NB4 (cell line): ENCODE measurements around the gene ATG4B.

Experiments
- POLR2A ChIP-seq: IDR thresholded peaks from 2 replicates; pipeline ENCODE4 v1.6.1; 2011; ENCODE audit warnings: mild to moderate bottlenecking; ENCODE audit not compliant: insufficient read length; ENCODE audit errors: extremely low read depth
- TF ChIP-seq, protein P1 (sequence below): IDR thresholded peaks from one replicate; pipeline ENCODE4 v1.5.1; 2012; ENCODE audit warnings: low read depth, low read length

DNA sequence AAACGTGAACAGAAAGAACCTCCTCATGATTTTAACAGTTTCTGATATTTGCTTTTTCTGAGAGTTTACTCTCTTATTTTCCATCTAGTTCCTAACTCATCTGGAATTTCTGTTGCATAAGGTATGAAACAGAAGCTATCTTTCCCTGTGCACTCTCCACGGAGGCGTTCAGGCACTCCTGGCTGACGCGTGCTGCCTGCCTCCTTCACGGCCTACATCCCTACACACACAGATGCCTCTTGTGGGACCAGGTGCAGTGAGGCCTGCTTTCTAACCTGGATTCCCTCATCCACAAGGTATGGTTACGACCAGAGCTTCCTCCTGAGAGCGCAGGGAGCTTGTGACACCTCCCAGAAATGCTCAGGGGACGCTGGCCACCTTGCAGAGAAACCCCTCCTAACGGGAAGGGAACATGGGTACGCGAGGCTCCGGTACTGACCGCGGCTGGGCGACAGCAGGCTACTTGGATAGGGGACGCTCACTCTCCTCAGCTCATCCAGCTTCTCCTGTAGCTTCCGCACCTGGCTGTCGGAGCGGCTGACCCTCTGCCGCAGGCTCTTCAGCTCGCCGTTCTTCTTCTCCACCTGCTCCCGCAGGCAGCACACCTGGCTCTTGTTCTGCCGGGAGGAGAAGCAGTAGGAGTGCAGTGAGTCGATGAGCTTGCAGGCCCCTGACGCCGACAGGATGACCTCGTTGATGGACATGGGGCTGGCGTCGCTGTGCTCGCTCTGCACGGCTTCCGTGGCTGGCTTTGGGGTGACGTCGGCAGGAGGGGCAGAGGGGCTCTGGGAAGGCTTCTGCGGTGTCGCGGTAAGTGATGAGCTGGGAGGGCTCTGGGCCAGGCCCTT is 4.8 kb upstream of the ATG4B start:
- TF ChIP-seq, protein P1, sequence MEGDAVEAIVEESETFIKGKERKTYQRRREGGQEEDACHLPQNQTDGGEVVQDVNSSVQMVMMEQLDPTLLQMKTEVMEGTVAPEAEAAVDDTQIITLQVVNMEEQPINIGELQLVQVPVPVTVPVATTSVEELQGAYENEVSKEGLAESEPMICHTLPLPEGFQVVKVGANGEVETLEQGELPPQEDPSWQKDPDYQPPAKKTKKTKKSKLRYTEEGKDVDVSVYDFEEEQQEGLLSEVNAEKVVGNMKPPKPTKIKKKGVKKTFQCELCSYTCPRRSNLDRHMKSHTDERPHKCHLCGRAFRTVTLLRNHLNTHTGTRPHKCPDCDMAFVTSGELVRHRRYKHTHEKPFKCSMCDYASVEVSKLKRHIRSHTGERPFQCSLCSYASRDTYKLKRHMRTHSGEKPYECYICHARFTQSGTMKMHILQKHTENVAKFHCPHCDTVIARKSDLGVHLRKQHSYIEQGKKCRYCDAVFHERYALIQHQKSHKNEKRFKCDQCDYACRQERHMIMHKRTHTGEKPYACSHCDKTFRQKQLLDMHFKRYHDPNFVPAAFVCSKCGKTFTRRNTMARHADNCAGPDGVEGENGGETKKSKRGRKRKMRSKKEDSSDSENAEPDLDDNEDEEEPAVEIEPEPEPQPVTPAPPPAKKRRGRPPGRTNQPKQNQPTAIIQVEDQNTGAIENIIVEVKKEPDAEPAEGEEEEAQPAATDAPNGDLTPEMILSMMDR = no peak
- TF ChIP-seq POLR2A = no peak
